Neuronal stem cell (in vitro differentiated cells): ENCODE measurements around the gene XIRP1.

Experiments used
- DNase-seq: peaks from one replicate; pipeline ENCODE4 v3.0.0-alpha.2; 2013; ENCODE audit warnings: low spot score
- H2AFZ ChIP-seq: one replicate; pipeline ENCODE4 v1.6.1; 2013; ENCODE audit warnings: mild to moderate bottlenecking, low read length, inconsistent platforms
- H2AK5ac ChIP-seq: 2 replicates; pipeline ENCODE4 v1.6.1; 2013; ENCODE audit warnings: low read depth, mild to moderate bottlenecking, inconsistent platforms, low read length, moderate library complexity, mixed read lengths
- H2BK120ac ChIP-seq: 2 replicates; pipeline ENCODE4 v1.6.1; 2013; ENCODE audit warnings: low read depth, mild to moderate bottlenecking, inconsistent platforms, low read length, moderate library complexity, mixed read lengths
- H2BK12ac ChIP-seq: one replicate; pipeline ENCODE4 v1.6.1; 2013; ENCODE audit warnings: low read length, inconsistent platforms
- H2BK15ac ChIP-seq: 2 replicates; pipeline ENCODE4 v1.6.1; 2013; ENCODE audit warnings: mild to moderate bottlenecking, low read length, inconsistent platforms, mixed read lengths
- H2BK5ac ChIP-seq: one replicate; pipeline ENCODE4 v1.6.1; 2013; ENCODE audit warnings: inconsistent platforms, mild to moderate bottlenecking, low read length, moderate library complexity
- H3K14ac ChIP-seq: one replicate; pipeline ENCODE4 v1.6.1; 2013; ENCODE audit warnings: low read length, inconsistent platforms
- H3K18ac ChIP-seq: 2 replicates; pipeline ENCODE4 v1.6.1; 2013; ENCODE audit warnings: low read length, inconsistent platforms
- H3K23ac ChIP-seq: 2 replicates; pipeline ENCODE4 v1.6.1; 2013; ENCODE audit warnings: low read depth, mild to moderate bottlenecking, mixed read lengths, low read length, inconsistent platforms; ENCODE audit not compliant: poor library complexity
- H3K27ac ChIP-seq: replicated peaks from 3 replicates; pipeline ENCODE4 v1.5.1; 2013; ENCODE audit warnings: low read length, inconsistent platforms
- H3K27me3 ChIP-seq, 3 experiments: 2 replicates each; pipeline ENCODE4 v1.6.1; 2013; ENCODE audit warnings: low read length in 3 of 3, mild to moderate bottlenecking in 2 of 3, inconsistent platforms in 1 of 3, low read depth in 1 of 3, mixed read lengths in 1 of 3, moderate library complexity in 1 of 3; ENCODE audit not compliant: control insufficient read depth in 3 of 3, insufficient read depth in 3 of 3
- H3K36me3 ChIP-seq, 2 donors: replicated peaks in 1 of 2; 2 replicates each; pipeline ENCODE4 v1.6.1; 2013; ENCODE audit warnings: low read length in 2 of 2; ENCODE audit not compliant: control insufficient read depth in 2 of 2, insufficient read depth in 2 of 2
- H3K4ac ChIP-seq: 2 replicates; pipeline ENCODE4 v1.6.1; 2013; ENCODE audit warnings: inconsistent platforms, mild to moderate bottlenecking, low read length, moderate library complexity
- H3K4me1 ChIP-seq, 2 donors: 1 replicate in 1 of 2; 2 replicates in 1 of 2; pipeline ENCODE4 v1.6.1; 2013; ENCODE audit warnings: low read length in 2 of 2, low read depth in 1 of 2; ENCODE audit not compliant: control insufficient read depth in 2 of 2, insufficient read depth in 1 of 2
- H3K4me2 ChIP-seq: one replicate; pipeline ENCODE4 v1.6.1; 2013; ENCODE audit warnings: mild to moderate bottlenecking, low read length, inconsistent platforms; ENCODE audit not compliant: insufficient read depth, poor library complexity, severe bottlenecking
- H3K4me3 ChIP-seq, 2 donors: 2 replicates each; pipeline ENCODE4 v1.5.1; 2013; ENCODE audit warnings: low read length in 2 of 2, mild to moderate bottlenecking in 2 of 2, inconsistent platforms in 1 of 2, moderate library complexity in 1 of 2
- H3K79me1 ChIP-seq: one replicate; pipeline ENCODE4 v1.6.1; 2013; ENCODE audit warnings: low read depth, mild to moderate bottlenecking, inconsistent platforms, low read length, moderate library complexity
- H3K9ac ChIP-seq: one replicate; pipeline ENCODE4 v1.6.1; 2013; ENCODE audit warnings: mild to moderate bottlenecking, low read depth, low read length, inconsistent platforms; ENCODE audit not compliant: poor library complexity
- H3K9me3 ChIP-seq, 2 donors: replicated peaks in 1 of 2; 2 replicates each; pipeline versions ENCODE3 to v1.6.1; 2013; ENCODE audit warnings: low read length in 2 of 2, mild to moderate bottlenecking in 2 of 2, inconsistent platforms in 1 of 2, low read depth in 1 of 2, mixed read lengths in 1 of 2, moderate library complexity in 1 of 2; ENCODE audit not compliant: control insufficient read depth in 2 of 2, insufficient read depth in 1 of 2
- H4K8ac ChIP-seq: one replicate; pipeline ENCODE4 v1.6.1; 2013; ENCODE audit warnings: low read depth, mild to moderate bottlenecking, inconsistent platforms, low read length, moderate library complexity
- H4K91ac ChIP-seq: one replicate; pipeline ENCODE4 v1.6.1; 2013; ENCODE audit warnings: low read length, low read depth, mild to moderate bottlenecking, inconsistent platforms; ENCODE audit not compliant: poor library complexity
- WGBS, 2 donors: extraction: QIAGEN DNeasy Blood & Tissue Kit; methylation state at CpG; one replicate each; pipeline ENCODE4 v1.1.7; 2013; ENCODE audit warnings: missing lambda C conversion rate in 2 of 2, mixed read lengths in 1 of 2; ENCODE audit not compliant: insufficient read length in 2 of 2, insufficient replicate concordance in 1 of 2; ENCODE audit errors: extremely low coverage in 2 of 2; 5-methylcytosine and 5-hydroxymethylcytosine counted together

XIRP1 gene

DNA sequence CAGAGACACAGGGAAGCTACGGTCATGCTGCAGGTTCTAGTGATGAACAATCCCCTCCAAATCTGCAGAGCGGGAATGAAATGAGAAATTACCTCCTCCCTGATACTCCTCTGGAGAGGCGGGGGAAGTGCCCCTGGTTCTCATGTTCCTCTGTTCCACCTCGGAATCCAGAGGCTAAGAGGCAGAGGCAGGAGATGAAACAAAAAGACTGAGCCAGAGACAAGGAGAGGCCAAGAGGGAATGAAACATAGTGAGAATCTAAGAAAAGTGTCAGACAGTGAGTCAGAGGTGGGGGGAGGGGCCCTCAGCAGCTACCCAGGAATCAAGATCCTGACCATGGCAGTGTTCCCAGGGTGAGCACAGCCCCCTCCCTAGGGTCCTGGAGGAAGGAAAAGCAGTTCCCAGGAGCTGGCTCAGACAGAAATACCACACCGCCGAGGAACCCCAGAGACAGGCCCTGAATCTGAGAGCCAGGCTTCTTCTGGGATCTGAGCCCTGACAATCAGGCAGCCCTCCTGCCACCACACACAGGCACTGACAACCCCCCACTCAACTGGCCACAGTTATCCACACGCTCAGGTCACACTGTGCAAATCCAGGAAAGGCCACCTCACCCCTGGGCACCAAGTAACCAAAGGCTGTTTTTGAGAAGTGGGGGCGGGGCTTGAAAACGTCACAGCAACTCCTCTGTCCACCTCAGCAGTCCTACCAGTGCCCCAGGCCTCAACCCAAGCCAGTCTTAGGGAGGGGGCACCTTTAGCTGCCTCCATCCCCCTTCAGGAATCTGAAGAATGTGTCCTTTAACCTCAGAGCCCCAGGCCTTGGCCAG lies 41.4 kb downstream of the XIRP1 start:
- Histone ChIP-seq H3K4me2 (peak overlapping the region; percentile 88), H4K91ac (no peak overlapping the region), H3K23ac (no peak overlapping the region), H2AFZ (peak overlapping the region; percentile 83), H3K27ac (peak overlapping the region; percentile 52), H2BK120ac (no peak overlapping the region), H2BK12ac (peak overlapping the region; percentile 79), H3K9ac (peak overlapping the region; percentile 40), H2BK5ac (no peak overlapping the region), H3K4ac (no peak overlapping the region), H3K27me3 (peaks cover 0 to 3% (median 0%) of the 10 kb centered on the region in 3 experiments), H3K79me1 (peaks cover 12% of the 10 kb centered on the region), H3K18ac (peak overlapping the region; percentile 92), H3K9me3 (no peaks in the 10 kb centered on the region), H3K4me1 (peaks cover 49 to 54% of the 10 kb centered on the region in 2 donors), H3K4me3 (peak overlapping the region in 1 of 2 donors; percentile 3), H2BK15ac (peak overlapping the region; percentile 5), H2AK5ac (peak overlapping the region; percentile 23), H4K8ac (no peak overlapping the region), H3K36me3 (peaks cover 0 to 2% of the 10 kb centered on the region in 2 donors), H3K14ac (peak overlapping the region; percentile 42)
- peak; percentile 70 for DNase-seq
- no CpG with 5 or more reads among the region's 9 CpGs for WGBS, 2 donors

GRCh38 chr3:39150148-39150802 lies 42.1 kb downstream of the XIRP1 start:
- Histone ChIP-seq H3K36me3 (peaks cover 0 to 2% of the 10 kb centered on the region in 2 donors), H3K9ac (peak overlapping the region; percentile 2), H3K23ac (no peak overlapping the region), H3K18ac (peak overlapping the region; percentile 15), H3K4me3 (no peak overlapping the region), H3K4ac (no peak overlapping the region), H4K91ac (no peak overlapping the region), H3K79me1 (peaks cover 12% of the 10 kb centered on the region), H3K4me1 (peaks cover 49 to 54% of the 10 kb centered on the region in 2 donors), H2BK15ac (peak overlapping the region; percentile 5), H2AK5ac (peak overlapping the region; percentile 16), H2AFZ (peak overlapping the region; percentile 83), H2BK120ac (no peak overlapping the region), H4K8ac (no peak overlapping the region), H3K4me2 (no peak overlapping the region), H3K14ac (peak overlapping the region; percentile 14), H3K9me3 (no peaks in the 10 kb centered on the region), H2BK12ac (no peak overlapping the region), H3K27ac (peak overlapping the region; percentile 36), H3K27me3 (peaks cover 0 to 3% (median 0%) of the 10 kb centered on the region in 3 experiments), H2BK5ac (no peak overlapping the region)
- no CpG with 5 or more reads among the region's 5 CpGs for WGBS, 2 donors
- no peak for DNase-seq

DNA sequence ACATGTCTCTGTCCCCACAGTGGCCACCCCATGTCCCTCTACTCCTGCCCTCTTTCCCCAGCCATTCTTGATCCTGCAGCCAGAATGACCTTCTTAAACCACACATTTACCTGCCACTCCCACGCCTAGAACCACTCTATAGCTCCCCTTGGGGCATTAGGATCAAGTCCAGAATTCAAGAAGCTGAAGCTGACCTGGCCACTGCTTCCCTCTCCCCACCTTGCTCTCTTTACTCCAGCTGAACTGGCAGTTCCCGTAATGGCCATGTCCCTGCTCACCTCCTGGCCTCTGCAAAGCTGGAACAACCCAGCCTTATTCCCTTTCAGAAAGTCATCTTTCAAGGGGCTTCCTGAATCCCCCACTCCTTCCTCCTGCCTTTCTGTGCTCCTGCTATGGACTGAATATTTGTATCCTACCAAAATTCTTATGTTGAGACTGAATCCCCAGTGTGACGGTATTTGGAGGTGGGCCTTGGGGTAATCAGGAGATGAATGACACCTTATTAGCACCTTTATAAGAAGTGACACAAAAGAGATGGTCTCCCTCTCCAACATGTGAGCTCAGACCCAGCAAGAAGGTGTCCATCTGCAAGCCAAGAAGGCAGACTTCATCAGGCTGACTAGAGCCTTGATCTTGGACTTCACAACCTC lies 42.8 kb downstream of the XIRP1 start:
- Histone ChIP-seq H3K4ac (no peak overlapping the region), H2AFZ (no peak overlapping the region), H4K91ac (no peak overlapping the region), H2BK5ac (no peak overlapping the region), H3K9ac (no peak overlapping the region), H2AK5ac (no peak overlapping the region), H2BK12ac (no peak overlapping the region), H3K18ac (no peak overlapping the region), H4K8ac (no peak overlapping the region), H3K14ac (no peak overlapping the region), H3K79me1 (peaks cover 12% of the 10 kb centered on the region), H3K27ac (no peak overlapping the region), H3K4me2 (no peak overlapping the region), H3K23ac (no peak overlapping the region), H3K27me3 (peaks cover 0 to 3% (median 0%) of the 10 kb centered on the region in 3 experiments), H3K4me3 (no peak overlapping the region), H3K4me1 (peaks cover 49 to 51% of the 10 kb centered on the region in 2 donors), H2BK15ac (no peak overlapping the region), H3K36me3 (peaks cover 0 to 6% of the 10 kb centered on the region in 2 donors), H2BK120ac (no peak overlapping the region), H3K9me3 (no peaks in the 10 kb centered on the region)
- no CpG with 5 or more reads among the region's 3 CpGs for WGBS, 2 donors
- no peak for DNase-seq
